HEK293 (cell line): ENCODE results near the gene HYPK.
A peak's percentile ranks its signal among the peaks of the same experiment; 100 is the strongest.

ENCODE experiments used
- GLIS2 ChIP-seq: fragments of 450-650 bp; formaldehyde crosslinking; IDR thresholded peaks from 2 replicates; pipeline ENCODE4 v1.5.1; 2016; ENCODE audit warnings: missing biosample characterization, missing genetic modification characterization
- OSR2 ChIP-seq: fragments of 450-650 bp; formaldehyde crosslinking; IDR thresholded peaks from 2 replicates; pipeline ENCODE4 v1.5.1; 2016; ENCODE audit warnings: missing biosample characterization, missing genetic modification characterization
- SCRT1 ChIP-seq: fragments of 450-650 bp; formaldehyde crosslinking; IDR thresholded peaks from 2 replicates; pipeline ENCODE4 v1.5.1; 2016; ENCODE audit warnings: missing biosample characterization, missing genetic modification characterization, borderline replicate concordance
- WT1 ChIP-seq: fragments of 450-650 bp; formaldehyde crosslinking; IDR thresholded peaks from 2 replicates; pipeline ENCODE4 v1.5.1; 2016; ENCODE audit warnings: missing biosample characterization, missing genetic modification characterization
- YY2 ChIP-seq: fragments of 450-650 bp; formaldehyde crosslinking; IDR thresholded peaks from 2 replicates; pipeline ENCODE4 v1.5.1; 2016; ENCODE audit warnings: missing biosample characterization, missing genetic modification characterization
- ZBTB10 ChIP-seq: fragments of 450-650 bp; formaldehyde crosslinking; IDR thresholded peaks from 2 replicates; pipeline ENCODE4 v1.5.1; 2016; ENCODE audit warnings: missing biosample characterization, missing genetic modification characterization
- ZBTB17 ChIP-seq: fragments of 450-650 bp; formaldehyde crosslinking; IDR thresholded peaks from 2 replicates; pipeline ENCODE4 v1.5.1; 2016; ENCODE audit warnings: missing biosample characterization, missing genetic modification characterization
- ZBTB7A ChIP-seq: fragments of 450-650 bp; formaldehyde crosslinking; IDR thresholded peaks from 2 replicates; pipeline ENCODE4 v1.5.1; 2016; ENCODE audit warnings: low read depth, missing biosample characterization, missing genetic modification characterization
- ZNF133 ChIP-seq: fragments of 450-650 bp; formaldehyde crosslinking; IDR thresholded peaks from 2 replicates; pipeline ENCODE4 v1.5.1; 2016; ENCODE audit warnings: missing biosample characterization, missing genetic modification characterization
- ZNF169 ChIP-seq: fragments of 450-650 bp; formaldehyde crosslinking; IDR thresholded peaks from 2 replicates; pipeline ENCODE4 v1.5.1; 2016; ENCODE audit warnings: missing biosample characterization, missing genetic modification characterization
- ZNF18 ChIP-seq: fragments of 450-650 bp; formaldehyde crosslinking; IDR thresholded peaks from 2 replicates; pipeline ENCODE4 v1.5.1; 2016; ENCODE audit warnings: missing biosample characterization, missing genetic modification characterization
- ZNF2 ChIP-seq: fragments of 450-650 bp; formaldehyde crosslinking; IDR thresholded peaks from 2 replicates; pipeline ENCODE4 v1.5.1; 2016; ENCODE audit warnings: missing biosample characterization, missing genetic modification characterization
- ZNF223 ChIP-seq: fragments of 450-650 bp; formaldehyde crosslinking; IDR thresholded peaks from 2 replicates; pipeline ENCODE4 v1.5.1; 2016; ENCODE audit warnings: missing biosample characterization, missing genetic modification characterization
- ZNF23 ChIP-seq: fragments of 450-650 bp; formaldehyde crosslinking; IDR thresholded peaks from 2 replicates; pipeline ENCODE4 v1.5.1; 2016; ENCODE audit warnings: missing biosample characterization, missing genetic modification characterization, borderline replicate concordance
- ZNF280D ChIP-seq: fragments of 450-650 bp; formaldehyde crosslinking; IDR thresholded peaks from 2 replicates; pipeline ENCODE4 v1.5.1; 2016; ENCODE audit warnings: missing biosample characterization, missing genetic modification characterization
- ZNF362 ChIP-seq: fragments of 450-650 bp; formaldehyde crosslinking; IDR thresholded peaks from 2 replicates; pipeline ENCODE4 v1.5.1; 2016; ENCODE audit warnings: missing biosample characterization, missing genetic modification characterization
- ZNF394 ChIP-seq: fragments of 450-650 bp; formaldehyde crosslinking; IDR thresholded peaks from 2 replicates; pipeline ENCODE4 v1.5.1; 2016; ENCODE audit warnings: missing biosample characterization, missing genetic modification characterization, mild to moderate bottlenecking, moderate library complexity, borderline replicate concordance
- ZNF426 ChIP-seq: fragments of 450-650 bp; formaldehyde crosslinking; IDR thresholded peaks from 2 replicates; pipeline ENCODE4 v1.5.1; 2017; ENCODE audit warnings: missing biosample characterization, missing genetic modification characterization, mild to moderate bottlenecking, inconsistent platforms, moderate library complexity
- ZNF48 ChIP-seq: fragments of 450-650 bp; formaldehyde crosslinking; IDR thresholded peaks from 2 replicates; pipeline ENCODE4 v1.5.1; 2016; ENCODE audit warnings: missing biosample characterization, missing genetic modification characterization
- ZNF501 ChIP-seq: fragments of 450-650 bp; formaldehyde crosslinking; IDR thresholded peaks from 2 replicates; pipeline ENCODE4 v1.5.1; 2016; ENCODE audit warnings: missing biosample characterization, missing genetic modification characterization
- ZNF521 ChIP-seq: fragments of 450-650 bp; formaldehyde crosslinking; IDR thresholded peaks from 2 replicates; pipeline ENCODE4 v1.5.1; 2017; ENCODE audit warnings: missing biosample characterization, mild to moderate bottlenecking, missing genetic modification characterization
- ZNF530 ChIP-seq: fragments of 450-650 bp; formaldehyde crosslinking; IDR thresholded peaks from 2 replicates; pipeline ENCODE4 v1.5.1; 2016; ENCODE audit warnings: low read depth, missing biosample characterization, missing genetic modification characterization
- ZNF549 ChIP-seq: fragments of 450-650 bp; IDR thresholded peaks from 2 replicates; pipeline ENCODE4 v1.5.1; 2018; ENCODE audit warnings: missing biosample characterization, missing genetic modification characterization, mild to moderate bottlenecking, inconsistent platforms, moderate library complexity
- ZNF555 ChIP-seq: fragments of 450-650 bp; formaldehyde crosslinking; conservative IDR thresholded peaks from 2 replicates; pipeline ENCODE4 v1.5.1; 2017; ENCODE audit warnings: missing biosample characterization, mild to moderate bottlenecking, missing genetic modification characterization, inconsistent platforms
- ZNF596 ChIP-seq: fragments of 450-650 bp; IDR thresholded peaks from 2 replicates; pipeline ENCODE4 v1.5.0; 2018; ENCODE audit warnings: missing biosample characterization, mild to moderate bottlenecking, missing genetic modification characterization, moderate library complexity
- ZNF629 ChIP-seq: fragments of 450-650 bp; formaldehyde crosslinking; IDR thresholded peaks from 2 replicates; pipeline ENCODE4 v1.5.1; 2017; ENCODE audit warnings: missing biosample characterization, missing genetic modification characterization
- ZNF677 ChIP-seq: fragments of 450-650 bp; IDR thresholded peaks from 2 replicates; pipeline ENCODE4 v1.5.0; 2018; ENCODE audit warnings: missing biosample characterization, mild to moderate bottlenecking, missing genetic modification characterization, moderate library complexity
- ZNF704 ChIP-seq: fragments of 450-650 bp; formaldehyde crosslinking; IDR thresholded peaks from 2 replicates; pipeline ENCODE4 v1.5.1; 2016; ENCODE audit warnings: missing biosample characterization, missing genetic modification characterization
- ZNF791 ChIP-seq: fragments of 450-650 bp; formaldehyde crosslinking; IDR thresholded peaks from 2 replicates; pipeline ENCODE4 v1.5.1; 2016; ENCODE audit warnings: missing biosample characterization, missing genetic modification characterization
- ZNF837 ChIP-seq: fragments of 450-650 bp; formaldehyde crosslinking; IDR thresholded peaks from 2 replicates; pipeline ENCODE4 v1.5.1; 2016; ENCODE audit warnings: missing biosample characterization, missing genetic modification characterization
- ZSCAN16 ChIP-seq: fragments of 450-650 bp; formaldehyde crosslinking; IDR thresholded peaks from 2 replicates; pipeline ENCODE4 v1.5.1; 2016; ENCODE audit warnings: missing biosample characterization, missing genetic modification characterization
- ZXDB ChIP-seq: fragments of 450-650 bp; formaldehyde crosslinking; IDR thresholded peaks from 2 replicates; pipeline ENCODE4 v1.5.1; 2016; ENCODE audit warnings: missing biosample characterization, missing genetic modification characterization

Gene HYPK

GRCh38 chr15:43777267-43777914 is 23.0 kb upstream of the HYPK start (continued):
- TF ChIP-seq ZNF280D (tag by site-specific recombination) (no peak), SCRT1 (tag by site-specific recombination) (no peak), ZNF394 (0 out of 2 replicates have a peak, but pooled peaks have one; percentile 24), ZBTB7A (tag by site-specific recombination) (no peak), ZNF362 (tag by site-specific recombination) (no peak), ZNF549 (tag by site-specific recombination) (no peak), ZNF23 (tag by site-specific recombination) (no peak), ZNF837 (tag by site-specific recombination) (no peak), ZNF521 (no peak), ZNF501 (tag by site-specific recombination) (0 out of 2 replicates have a peak, but pooled peaks have one; percentile 29), ZNF596 (tag by site-specific recombination) (no peak), YY2 (tag by site-specific recombination) (no peak), WT1 (tag by site-specific recombination) (no peak), ZNF704 (no peak), ZBTB10 (peak; percentile 39; the same call in 1 of the 2 replicates), GLIS2 (tag by site-specific recombination) (no peak), ZXDB (tag by site-specific recombination) (peak; percentile 39; the same call in 1 of the 2 replicates), ZNF426 (tag by site-specific recombination) (no peak), ZNF791 (tag by site-specific recombination) (no peak), ZBTB17 (tag by site-specific recombination) (peak; percentile 69), ZNF555 (no peak), OSR2 (tag by site-specific recombination) (no peak), ZNF18 (tag by site-specific recombination) (no peak), ZNF530 (no peak), ZSCAN16 (tag by site-specific recombination) (no peak), ZNF169 (tag by site-specific recombination) (no peak), ZNF629 (tag by site-specific recombination) (peak; percentile 51; the same call in 1 of the 2 replicates), ZNF677 (no peak), ZNF48 (no peak), ZNF223 (tag by site-specific recombination) (no peak), ZNF133 (no peak), ZNF2 (tag by site-specific recombination) (peak; percentile 73; the same call in 1 of the 2 replicates)
